AG10803 (cell line): ENCODE data around the gene FUT4.
A peak's percentile ranks its signal among the peaks of the same experiment; 100 is the strongest.

Experiments used
- DNase-seq: peaks from one replicate; pipeline ENCODE4 v3.0.0; 2010; ENCODE audit warnings: low read depth
- H3K4me3 ChIP-seq: 2 replicates; pipeline ENCODE4 v1.5.1; 2011; ENCODE audit warnings: mild to moderate bottlenecking, low read length, control low read depth
- TF ChIP-seq, protein P1 (sequence below): conservative IDR thresholded peaks from 2 replicates; pipeline ENCODE4 v1.5.1; 2011; ENCODE audit warnings: mild to moderate bottlenecking, low read length, control low read depth, inconsistent platforms

The FUT4 gene

DNA sequence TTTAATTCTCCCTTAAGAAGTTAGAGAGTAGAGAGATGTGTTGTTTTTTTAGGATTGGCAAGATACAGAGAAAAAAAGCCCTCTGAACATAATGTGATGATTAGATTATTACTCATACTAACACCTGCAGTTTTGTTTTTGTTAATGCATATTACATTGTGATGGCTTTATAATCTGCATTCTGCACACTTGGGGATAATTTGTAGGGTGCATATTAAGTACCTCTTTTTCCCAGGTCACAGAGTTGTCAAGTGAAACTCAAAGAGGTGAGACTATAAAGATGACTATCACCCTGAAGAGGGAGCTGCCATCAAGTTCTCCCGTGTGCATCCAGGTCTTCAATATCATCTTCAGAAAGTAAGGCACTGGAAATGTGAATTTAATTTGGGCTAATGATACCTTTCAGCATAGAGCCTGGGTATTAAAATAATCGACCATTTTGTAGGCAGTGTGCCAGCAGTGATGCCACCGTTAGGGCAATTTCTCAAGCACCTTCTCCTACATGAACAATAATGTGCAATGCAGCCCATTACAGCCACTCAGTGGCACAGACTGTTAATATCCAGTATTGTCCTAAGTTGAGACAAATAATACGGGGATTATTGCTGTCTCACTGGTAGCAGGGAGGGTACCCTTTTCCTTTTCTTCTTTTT, 39.6 kb downstream of the FUT4 start:
- no peak overlapping the region for H3K4me3 ChIP-seq
- TF ChIP-seq, protein P1, sequence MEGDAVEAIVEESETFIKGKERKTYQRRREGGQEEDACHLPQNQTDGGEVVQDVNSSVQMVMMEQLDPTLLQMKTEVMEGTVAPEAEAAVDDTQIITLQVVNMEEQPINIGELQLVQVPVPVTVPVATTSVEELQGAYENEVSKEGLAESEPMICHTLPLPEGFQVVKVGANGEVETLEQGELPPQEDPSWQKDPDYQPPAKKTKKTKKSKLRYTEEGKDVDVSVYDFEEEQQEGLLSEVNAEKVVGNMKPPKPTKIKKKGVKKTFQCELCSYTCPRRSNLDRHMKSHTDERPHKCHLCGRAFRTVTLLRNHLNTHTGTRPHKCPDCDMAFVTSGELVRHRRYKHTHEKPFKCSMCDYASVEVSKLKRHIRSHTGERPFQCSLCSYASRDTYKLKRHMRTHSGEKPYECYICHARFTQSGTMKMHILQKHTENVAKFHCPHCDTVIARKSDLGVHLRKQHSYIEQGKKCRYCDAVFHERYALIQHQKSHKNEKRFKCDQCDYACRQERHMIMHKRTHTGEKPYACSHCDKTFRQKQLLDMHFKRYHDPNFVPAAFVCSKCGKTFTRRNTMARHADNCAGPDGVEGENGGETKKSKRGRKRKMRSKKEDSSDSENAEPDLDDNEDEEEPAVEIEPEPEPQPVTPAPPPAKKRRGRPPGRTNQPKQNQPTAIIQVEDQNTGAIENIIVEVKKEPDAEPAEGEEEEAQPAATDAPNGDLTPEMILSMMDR, result no peak
- DNase-seq, result no peak

DNA sequence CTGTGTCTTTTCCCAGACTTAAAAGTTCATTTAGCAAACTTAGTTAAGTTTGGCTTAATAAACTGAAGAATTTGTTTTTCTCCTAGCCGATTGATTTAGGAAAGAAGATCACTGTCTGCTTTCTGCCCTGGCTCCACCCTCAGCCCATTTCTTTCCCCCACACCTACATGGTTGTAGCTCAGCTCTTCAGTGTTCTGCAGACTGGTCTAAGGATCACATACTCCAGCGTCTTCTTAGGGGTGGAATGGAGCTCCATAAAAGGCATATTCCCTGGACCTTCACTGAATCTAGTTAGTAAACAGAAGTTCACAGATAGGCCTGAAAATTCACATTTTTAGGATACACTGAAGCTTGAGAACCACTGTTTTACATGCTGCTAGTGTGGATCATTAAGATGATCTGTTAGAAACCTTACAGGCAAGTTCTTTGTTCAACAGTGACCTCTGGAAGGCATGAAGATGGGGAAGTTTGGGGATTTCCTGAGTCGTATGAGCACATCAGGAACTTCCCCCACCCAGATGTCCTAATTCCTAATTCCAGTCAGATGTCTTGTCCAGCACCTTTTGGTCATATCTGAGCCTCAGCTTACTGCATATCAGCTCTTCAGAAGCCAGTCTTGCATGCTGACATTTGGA, 40.3 kb downstream of the FUT4 start:
- TF ChIP-seq, protein P1, result no peak
- no peak overlapping the region for H3K4me3 ChIP-seq
- peak; percentile 43 for DNase-seq

DNA sequence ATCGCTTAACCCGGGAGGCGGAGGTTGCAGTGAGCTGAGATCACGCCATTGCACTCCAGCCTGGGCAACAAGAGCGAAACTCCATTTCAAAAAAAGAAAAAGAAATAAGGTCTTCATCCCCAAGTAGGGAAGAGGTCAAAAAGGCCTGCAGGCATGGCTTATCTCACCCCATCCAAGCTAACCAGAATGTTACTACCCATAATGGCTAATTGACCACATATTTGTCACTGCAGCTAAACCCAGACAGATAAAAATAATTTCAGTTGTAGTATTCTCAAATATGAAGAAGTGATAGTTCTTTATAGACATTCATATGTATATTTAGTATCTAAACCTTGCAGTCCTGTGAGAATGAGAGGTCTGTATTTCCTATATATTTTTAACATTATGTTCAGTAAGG, 41.3 kb downstream of the FUT4 start:
- H3K4me3 ChIP-seq, result no peak overlapping the region
- TF ChIP-seq, protein P1, result no peak
- no peak for DNase-seq

DNA sequence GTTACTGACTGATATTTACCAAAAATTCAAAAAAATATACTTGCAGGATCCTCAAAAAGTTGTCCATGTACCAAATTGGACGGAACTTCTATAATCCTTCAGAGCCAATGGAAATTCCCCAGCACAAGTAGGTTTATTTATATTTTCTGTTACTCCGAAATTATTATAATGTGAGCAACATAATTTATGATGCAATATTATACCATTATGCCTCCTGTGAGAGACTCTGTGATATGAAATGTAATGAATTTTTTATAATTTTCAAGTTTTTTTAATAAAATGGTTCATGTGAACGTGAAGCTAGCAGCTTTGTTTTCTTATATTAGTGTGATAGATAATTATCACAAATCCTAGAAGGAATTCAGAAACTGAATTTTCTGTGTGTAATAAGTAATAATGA, 41.7 kb downstream of the FUT4 start:
- TF ChIP-seq, protein P1, result no peak
- no peak overlapping the region for H3K4me3 ChIP-seq
- no peak for DNase-seq

DNA sequence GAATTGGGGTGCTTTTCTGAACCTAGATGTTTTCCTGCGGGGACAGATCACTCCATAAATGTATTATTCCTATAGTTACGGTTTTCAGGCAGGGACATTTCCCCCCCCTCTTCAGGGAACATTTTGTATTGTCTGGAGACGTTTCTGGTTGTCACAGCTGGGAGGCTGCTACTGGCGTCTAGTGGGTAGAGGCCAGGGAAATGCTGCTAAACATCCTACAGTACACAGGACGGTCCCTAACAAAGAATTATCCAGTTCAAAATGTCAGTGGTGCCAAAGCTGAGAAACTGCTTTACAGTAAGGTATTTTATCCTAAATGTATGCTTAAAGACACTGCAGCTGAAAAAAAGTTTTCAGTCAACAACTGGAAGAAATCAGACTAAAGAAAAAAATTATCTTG, 42.8 kb downstream of the FUT4 start:
- DNase-seq, result no peak
- no peak overlapping the region for H3K4me3 ChIP-seq
- TF ChIP-seq, protein P1, result no peak

DNA sequence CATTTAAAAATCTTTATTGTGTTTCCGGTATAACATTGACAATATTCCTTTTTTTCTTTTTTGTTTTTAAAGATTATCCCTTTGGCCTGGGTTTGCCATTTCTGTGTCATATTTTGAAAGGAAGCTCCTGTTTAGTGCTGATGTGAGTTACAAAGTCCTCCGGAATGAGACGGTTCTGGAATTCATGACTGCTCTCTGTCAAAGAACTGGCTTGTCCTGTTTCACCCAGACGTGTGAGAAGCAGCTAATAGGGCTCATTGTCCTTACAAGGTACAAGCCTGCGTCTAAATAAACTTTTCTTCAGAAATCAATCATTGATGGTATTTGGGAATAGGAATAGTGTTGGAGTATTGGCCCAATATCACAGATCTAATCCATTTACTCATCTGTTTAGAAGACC, 43.3 kb downstream of the FUT4 start:
- TF ChIP-seq, protein P1, result no peak
- no peak for DNase-seq

DNA sequence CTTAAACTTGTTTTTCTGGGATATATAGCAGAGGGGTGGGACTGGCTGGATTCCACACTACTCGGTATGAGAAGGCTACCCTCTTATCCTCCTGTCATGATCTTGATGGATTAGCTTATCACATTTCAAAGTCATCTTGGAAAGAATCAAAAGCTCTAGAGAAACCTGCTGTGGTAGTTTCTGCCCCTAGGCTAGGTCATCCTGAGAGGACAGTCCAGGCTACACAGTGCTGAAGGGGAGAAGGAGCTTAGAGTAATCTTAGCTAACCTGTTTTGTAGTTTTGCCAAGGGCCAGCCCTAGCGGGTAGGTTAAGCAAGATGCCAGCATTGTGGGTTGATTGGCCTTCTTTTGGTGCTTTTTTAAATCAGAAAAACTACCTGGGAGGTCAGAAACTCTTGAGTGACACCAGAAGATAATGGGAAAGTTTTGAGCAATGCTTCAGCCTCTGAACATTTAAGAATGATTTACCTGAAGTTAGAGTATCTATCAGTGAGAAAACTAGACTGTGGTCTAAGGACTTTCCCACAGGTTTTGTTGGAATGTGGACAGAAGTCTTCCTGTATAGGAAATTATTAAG, 44.7 kb downstream of the FUT4 start:
- no peak overlapping the region for H3K4me3 ChIP-seq
- TF ChIP-seq, protein P1, result no peak
- no peak for DNase-seq

More for the DNA sequence above, 43.3 kb downstream of the FUT4 start:
- no peak overlapping the region for H3K4me3 ChIP-seq
